Left lung (tissue), 10 donors: ENCODE measurements around the gene BLOC1S4. TPM values are rescaled to one million over a fixed set of nuclear protein-coding genes. Genes with fewer than 3 reads are reported as not detected.
A peak's percentile ranks its signal among the peaks of the same experiment; 100 is the strongest.
"Not testable (repeated sequence)": the region's sequence is repeated elsewhere in the genome, so short reads cannot be mapped to it uniquely, and the experiment has no call there.

Experiments used
- ATAC-seq: fragments of 200-7000 bp; cut with Tn5 transposase; one replicate; pipeline ENCODE4 v1.9.1; 2020; ENCODE audit warnings: moderate library complexity
- DNase-seq, 4 donors: peaks; one replicate each; pipeline ENCODE4 v3.0.0-alpha.2; 2013 to 2020
- H3K27ac ChIP-seq, 2 donors: fragments of 200-600 bp; sonication (generic) in 1 of 2; one replicate each; pipeline versions ENCODE4 v1.5.0 to v1.8.0; 2020 to 2021
- H3K27me3 ChIP-seq, 2 donors: fragments of 200-600 bp; sonication (generic) in 1 of 2; one replicate each; pipeline versions ENCODE4 v1.5.0 to v1.8.0; 2020 to 2021
- H3K36me3 ChIP-seq, 2 donors: fragments of 200-600 bp; sonication (generic) in 1 of 2; one replicate each; pipeline versions ENCODE4 v1.5.0 to v1.8.0; 2020 to 2021
- H3K4me1 ChIP-seq, 2 donors: fragments of 200-600 bp; one replicate each; pipeline ENCODE4 v1.8.0; 2021
- H3K4me3 ChIP-seq, 2 donors: fragments of 200-600 bp; sonication (generic) in 1 of 2; one replicate each; pipeline versions ENCODE4 v1.5.0 to v1.8.0; 2020 to 2021; ENCODE audit warnings: mild to moderate bottlenecking in 1 of 2
- H3K9me3 ChIP-seq, 2 donors: fragments of 200-600 bp; sonication (generic) in 1 of 2; one replicate each; pipeline versions ENCODE4 v1.5.0 to v1.8.0; 2020 to 2021
- CTCF ChIP-seq, 2 donors: fragments of 200-600 bp; sonication (generic) in 1 of 2; IDR thresholded peaks; one replicate each; pipeline versions ENCODE4 v1.5.0 to v1.8.0; 2021; ENCODE audit warnings: antibody characterized with exemption in 2 of 2
- intact Hi-C, 2 donors: fragments of 100-400 bp; cut with DNase I; formaldehyde crosslinking; loops; one replicate each; pipeline versions ENCODE4 v1.11.2 to v1.14.2; 2022
- polyA plus RNA-seq, 6 donors: library from polyadenylated mRNA; unstranded; fragments of 120-200 nt; gene quantifications; one replicate each; pipeline ENCODE4 v1.2.1, GENCODE V29; 2013; ENCODE audit not compliant: insufficient read length in 6 of 6
- total RNA-seq, 2 donors: library from RNA; stranded (reverse); fragmentation: NEBNext Ultra II Directional; extraction: Animal tissue kit (Norgen Biotek cat#: 25700); gene quantifications; one replicate each; pipeline ENCODE4 v1.2.1, GENCODE V29; 2021
- donor health status: DM: no; HTN: yes; CAD: no.
- donor health status: DM: no; HTN: no; CAD: no.

The BLOC1S4 gene
- total and polyA plus RNA-seq, 8 donors: 9.0 to 12.8 (median 10.9) TPM

GRCh38 chr4:6723851-6724250 is 7.9 kb downstream of the BLOC1S4 start:
- ATAC-seq: no peak
- no peak for TF ChIP-seq CTCF (IDR thresholded peaks at IDR 0.05)
- no peak for DNase-seq

GRCh38 chr4:6724421-6725111 is 8.6 kb downstream of the BLOC1S4 start:
- Histone ChIP-seq H3K27ac (no peak overlapping the region), H3K4me1 (peaks cover 0 to 7% of the 10 kb centered on the region in 2 donors), H3K27me3 (no peaks in the 10 kb centered on the region), H3K9me3 (no peaks in the 10 kb centered on the region), H3K4me3 (no peak overlapping the region), H3K36me3 (no peaks in the 10 kb centered on the region)
- TF ChIP-seq CTCF (IDR thresholded peaks at IDR 0.05): no peak
- no peak for ATAC-seq
- DNase-seq: no peak
- intact Hi-C loops: loop anchor here in 1 of 2 donors (5.0 to 10.0 kb wide), 2 partner anchors 148 to 350 kb away; no protein-coding TSS in a partner anchor

More at GRCh38 chr4:6723851-6724250, 7.9 kb downstream of the BLOC1S4 start:
- no peaks in the 10 kb centered on the region for H3K36me3 ChIP-seq
- intact Hi-C loops: loop anchor here in 1 of 2 donors (5.0 to 10.0 kb wide), 2 partner anchors 148 to 351 kb away; no protein-coding TSS in a partner anchor
- H3K27me3 ChIP-seq: no peaks in the 10 kb centered on the region
- H3K9me3 ChIP-seq: no peaks in the 10 kb centered on the region
- no peak overlapping the region for H3K4me3 ChIP-seq
- H3K27ac ChIP-seq: no peak overlapping the region
- H3K4me1 ChIP-seq: peaks cover 0 to 7% of the 10 kb centered on the region in 2 donors

- not testable (repeated sequence) for ATAC-seq, H3K9me3 ChIP-seq, H3K4me1 ChIP-seq, DNase-seq, H3K4me3 ChIP-seq, H3K36me3 ChIP-seq, H3K27ac ChIP-seq, H3K27me3 ChIP-seq
- intact Hi-C loops: loop anchor here in 1 of 2 donors (10.0 kb wide), 1 partner anchor 349 kb away; no protein-coding TSS in a partner anchor
Observed at GRCh38 chr4:6725427-6725961, 9.5 kb downstream of the BLOC1S4 start.

GRCh38 chr4:6727081-6727942 is 11.3 kb downstream of the BLOC1S4 start:
- no peak overlapping the region for H3K4me3 ChIP-seq
- ATAC-seq (peak; percentile 24), DNase-seq (peak in 3 of 4 donors; percentile 32 to 81 (median 40))
- no peak for TF ChIP-seq CTCF (IDR thresholded peaks at IDR 0.05)
- H3K27me3 ChIP-seq: no peaks in the 10 kb centered on the region
- H3K4me1 ChIP-seq: no peaks in the 10 kb centered on the region
- H3K9me3 ChIP-seq: no peaks in the 10 kb centered on the region
- H3K36me3 ChIP-seq: no peaks in the 10 kb centered on the region
- intact Hi-C loops: loop anchor here in 1 of 2 donors (10.0 kb wide), 1 partner anchor 347 kb away; no protein-coding TSS in a partner anchor
- H3K27ac ChIP-seq: no peak overlapping the region

GRCh38 chr4:6727943-6728250 is 11.9 kb downstream of the BLOC1S4 start:
- H3K9me3 ChIP-seq: no peaks in the 10 kb centered on the region
- no peak for ATAC-seq
- DNase-seq: no peak
- H3K27me3 ChIP-seq: no peaks in the 10 kb centered on the region
- H3K4me3 ChIP-seq: no peak overlapping the region
- TF ChIP-seq CTCF (IDR thresholded peaks at IDR 0.05): no peak
- peaks cover 5 to 6% of the 10 kb centered on the region in 2 donors for H3K4me1 ChIP-seq
- no peak overlapping the region for H3K27ac ChIP-seq
- intact Hi-C loops: loop anchor here in 1 of 2 donors (10.0 kb wide), 1 partner anchor 347 kb away; no protein-coding TSS in a partner anchor
- H3K36me3 ChIP-seq: no peaks in the 10 kb centered on the region
